Urinary bladder (tissue), 4 donors: ENCODE data around the gene GSTM2. TPM values are rescaled to one million over a fixed set of nuclear protein-coding genes. Genes with fewer than 3 reads are reported as not detected.

Experiments used
- DNase-seq: peaks from one replicate; pipeline ENCODE4 v3.0.0-alpha.2; 2015; ENCODE audit errors: extremely low spot score
- H3K27ac ChIP-seq: one replicate; pipeline ENCODE4 v1.5.1; 2013; ENCODE audit warnings: low read depth, mild to moderate bottlenecking, moderate library complexity
- H3K36me3 ChIP-seq: one replicate; pipeline ENCODE4 v1.6.1; 2013; ENCODE audit warnings: mild to moderate bottlenecking, moderate library complexity; ENCODE audit not compliant: insufficient read depth
- H3K4me1 ChIP-seq: one replicate; pipeline ENCODE4 v1.6.1; 2013; ENCODE audit warnings: mild to moderate bottlenecking, moderate library complexity; ENCODE audit not compliant: insufficient read depth
- H3K4me3 ChIP-seq: one replicate; pipeline ENCODE4 v1.5.1; 2013; ENCODE audit warnings: low read depth, low read length
- WGBS: extraction: QIAGEN DNeasy Blood & Tissue Kit; methylation state at CpG from one replicate; pipeline ENCODE4 v1.1.7; 2013; 5-methylcytosine and 5-hydroxymethylcytosine counted together
- polyA plus RNA-seq: library from polyadenylated mRNA; stranded (reverse); fragments of 200-250 nt; gene quantifications from one replicate; pipeline ENCODE4 v1.2.3, GENCODE V29; 2013
- total RNA-seq: library from RNA; depleted of rRNA; stranded (reverse); fragments of >200 nt; gene quantifications from one replicate; pipeline ENCODE4 v1.2.3, GENCODE V29; 2014
- donor health status: healthy with polysubstance abuse.
- donor health status: healthy.

The GSTM2 gene
- total and polyA plus RNA-seq, 2 donors, result 77.9 to 78.0 TPM

- Histone ChIP-seq H3K4me1 (no peaks in the 10 kb centered on the region), H3K4me3 (no peak overlapping the region), H3K27ac (no peak overlapping the region), H3K36me3 (peaks cover 3% of the 10 kb centered on the region)
- no peak for DNase-seq
- 71% methylated on average over 32 of the region's 32 CpGs for WGBS
These were observed 42.0 kb upstream of the GSTM2 start for GRCh38 chr1:109625601-109626560.

- peaks cover 3% of the 10 kb centered on the region for H3K36me3 ChIP-seq
- 94% methylated on average over 21 of the region's 21 CpGs for WGBS
- H3K4me3 ChIP-seq, result no peak overlapping the region
- no peak for DNase-seq
- no peaks in the 10 kb centered on the region for H3K4me1 ChIP-seq
- no peak overlapping the region for H3K27ac ChIP-seq
These were observed 41.0 kb upstream of the GSTM2 start for GRCh38 chr1:109626682-109627408.

- WGBS, result 92% methylated on average over 23 of the region's 23 CpGs
- no peak overlapping the region for H3K27ac ChIP-seq
- no peaks in the 10 kb centered on the region for H3K4me1 ChIP-seq
- H3K36me3 ChIP-seq, result peaks cover 3% of the 10 kb centered on the region
- no peak for DNase-seq
- H3K4me3 ChIP-seq, result no peak overlapping the region
These were observed 40.0 kb upstream of the GSTM2 start for GRCh38 chr1:109627692-109628399.

- H3K4me3 ChIP-seq, result no peak overlapping the region
- no peak overlapping the region for H3K27ac ChIP-seq
- DNase-seq, result no peak
- no peaks in the 10 kb centered on the region for H3K4me1 ChIP-seq
- H3K36me3 ChIP-seq, result peaks cover 3% of the 10 kb centered on the region
- 88% methylated on average over 23 of the region's 23 CpGs for WGBS
These were observed 39.1 kb upstream of the GSTM2 start for GRCh38 chr1:109628540-109629321.

- H3K27ac ChIP-seq, result no peak overlapping the region
- H3K36me3 ChIP-seq, result peaks cover 3% of the 10 kb centered on the region
- 92% methylated on average over 10 of the region's 10 CpGs for WGBS
- H3K4me3 ChIP-seq, result no peak overlapping the region
- no peak for DNase-seq
- no peaks in the 10 kb centered on the region for H3K4me1 ChIP-seq
These were observed 38.4 kb upstream of the GSTM2 start for GRCh38 chr1:109629372-109630030.

GRCh38 chr1:109630081-109630897 is 37.6 kb upstream of the GSTM2 start:
- Histone ChIP-seq H3K27ac (no peak overlapping the region), H3K4me1 (no peaks in the 10 kb centered on the region), H3K4me3 (no peak overlapping the region), H3K36me3 (peaks cover 3% of the 10 kb centered on the region)
- DNase-seq, result no peak
- 78% methylated on average over 30 of the region's 30 CpGs for WGBS

GRCh38 chr1:109630898-109631512 is 36.9 kb upstream of the GSTM2 start:
- Histone ChIP-seq H3K4me1 (no peaks in the 10 kb centered on the region), H3K4me3 (no peak overlapping the region), H3K36me3 (peaks cover 3% of the 10 kb centered on the region), H3K27ac (no peak overlapping the region)
- 97% methylated on average over 14 of the region's 14 CpGs for WGBS
- no peak for DNase-seq

- Histone ChIP-seq H3K4me3 (no peak overlapping the region), H3K36me3 (peaks cover 3% of the 10 kb centered on the region), H3K4me1 (no peaks in the 10 kb centered on the region), H3K27ac (no peak overlapping the region)
- 85% methylated on average over 16 of the region's 16 CpGs for WGBS
- DNase-seq, result no peak
These were observed 36.0 kb upstream of the GSTM2 start for GRCh38 chr1:109631513-109632505.

GRCh38 chr1:109632671-109633346 is 35.0 kb upstream of the GSTM2 start:
- Histone ChIP-seq H3K4me1 (no peaks in the 10 kb centered on the region), H3K4me3 (no peak overlapping the region), H3K27ac (no peak overlapping the region), H3K36me3 (no peaks in the 10 kb centered on the region)
- DNase-seq, result peak; percentile 66
- 53% methylated on average over 5 of the region's 5 CpGs for WGBS

- H3K4me3 ChIP-seq, result no peak overlapping the region
- no peak for DNase-seq
- H3K36me3 ChIP-seq, result no peaks in the 10 kb centered on the region
- WGBS, result 85% methylated on average over 6 of the region's 6 CpGs
- no peak overlapping the region for H3K27ac ChIP-seq
- H3K4me1 ChIP-seq, result no peaks in the 10 kb centered on the region
These were observed 33.6 kb upstream of the GSTM2 start for GRCh38 chr1:109634292-109634691.
